T-cell (primary cell): ENCODE results near the gene KLHL30. TPM values are rescaled to one million over a fixed set of nuclear protein-coding genes. Genes with fewer than 3 reads are reported as not detected.

Source experiments
- ATAC-seq, 4 experiments: fragments of 200-7000 bp in 3 of 4; fragments of 150-1000 bp in 1 of 4; cut with Tn5 transposase; replicated peaks in 1 of 4; 1 replicate in 3 of 4; 2 replicates in 1 of 4; pipeline ENCODE4 v1.10.0; 2021; ENCODE audit warnings: moderate library complexity in 3 of 4, mild to moderate bottlenecking in 2 of 4, moderate number of reproducible peaks in 1 of 4
- CTCF ChIA-PET, 2 donors: fragments of 300-600 bp; sonication (Branson Sonifier 250); formaldehyde crosslinking; loops; one replicate each; lab custom pipeline; 2022; ENCODE audit warnings: antibody characterized with exemption in 2 of 2; lab: Charles Lee
- POLR2A ChIA-PET, 2 donors: fragments of 300-600 bp; sonication (Branson Sonifier 250); formaldehyde crosslinking; loops; one replicate each; lab custom pipeline; 2022; ENCODE audit warnings: antibody characterized with exemption in 2 of 2; lab: Charles Lee
- DNase-seq, 35 experiments: peaks; one replicate each; pipeline versions ENCODE4 v3.0.0 to v3.0.0-alpha.2; 2013 to 2023
- H3K27ac ChIP-seq: one replicate; pipeline ENCODE4 v1.5.1; 2013; ENCODE audit warnings: low read length
- H3K27me3 ChIP-seq, 2 experiments: replicated peaks in 1 of 2; 1 replicate in 1 of 2; 2 replicates in 1 of 2; pipeline versions ENCODE4 v1.6.1 to v1.7.0; 2013; ENCODE audit warnings: low read length in 1 of 2, mixed read lengths in 1 of 2; ENCODE audit not compliant: control insufficient read depth in 2 of 2, insufficient read depth in 2 of 2; ENCODE audit errors: extremely low read depth in 1 of 2
- H3K36me3 ChIP-seq, 2 donors: 1 replicate in 1 of 2; 2 replicates in 1 of 2; pipeline versions ENCODE4 v1.6.1 to v1.7.0; 2013; ENCODE audit warnings: low read length in 1 of 2; ENCODE audit not compliant: control insufficient read depth in 2 of 2, insufficient read depth in 1 of 2; ENCODE audit errors: extremely low read depth in 1 of 2
- H3K4me1 ChIP-seq, 2 experiments: 1 replicate in 1 of 2; 2 replicates in 1 of 2; pipeline versions ENCODE4 v1.6.1 to v1.7.0; 2013; ENCODE audit warnings: low read length in 2 of 2, mixed read lengths in 1 of 2; ENCODE audit not compliant: insufficient read depth in 2 of 2, control insufficient read depth in 1 of 2; ENCODE audit errors: extremely low read depth in 1 of 2
- H3K4me3 ChIP-seq, 2 donors: 1 replicate in 1 of 2; 2 replicates in 1 of 2; pipeline versions ENCODE4 v1.5.1 to v1.7.0; 2013; ENCODE audit warnings: mild to moderate bottlenecking in 2 of 2, low read length in 1 of 2, moderate library complexity in 1 of 2; ENCODE audit not compliant: control insufficient read depth in 1 of 2; ENCODE audit errors: extremely low read depth in 1 of 2
- H3K9me3 ChIP-seq: 2 replicates; pipeline ENCODE4 v1.7.0; 2013
- H3K27ac Mint-ChIP-seq, 2 donors: one replicate each; pipeline ENCODE4 v1.8.0; 2020 to 2021; ENCODE audit warnings: mild to moderate bottlenecking in 2 of 2, mixed read lengths in 2 of 2
- H3K27me3 Mint-ChIP-seq, 2 donors: one replicate each; pipeline ENCODE4 v1.8.0; 2021 to 2022; ENCODE audit warnings: mixed read lengths in 2 of 2
- H3K36me3 Mint-ChIP-seq: one replicate; pipeline ENCODE4 v1.8.0; 2021; ENCODE audit warnings: mixed read lengths
- H3K4me1 Mint-ChIP-seq, 3 donors: one replicate each; pipeline ENCODE4 v1.8.0; 2020 to 2022; ENCODE audit warnings: mixed read lengths in 3 of 3, mild to moderate bottlenecking in 1 of 3
- H3K4me3 Mint-ChIP-seq, 3 donors: one replicate each; pipeline ENCODE4 v1.8.0; 2020 to 2022; ENCODE audit warnings: mild to moderate bottlenecking in 3 of 3, mixed read lengths in 3 of 3, moderate library complexity in 3 of 3
- H3K9me3 Mint-ChIP-seq, 3 donors: one replicate each; pipeline ENCODE4 v1.8.0; 2020 to 2022; ENCODE audit warnings: mixed read lengths in 3 of 3
- WGBS: methylation state at CpG from one replicate; pipeline ENCODE4 v1.1.5; 2013; ENCODE audit warnings: missing lambda C conversion rate; ENCODE audit not compliant: insufficient coverage; 5-methylcytosine and 5-hydroxymethylcytosine counted together
- total RNA-seq, 35 experiments: library from RNA in 6 of 35; stranded (reverse) in 6 of 35; fragments of 120-200 nt in 1 of 35; gene quantifications; one replicate each; pipeline versions ENCODE4 v1.2.1 to v1.2.4 and lab custom pipeline; 2013 to 2026

The KLHL30 gene
- total RNA-seq, 5 donors from 2014 or later (not counting 1 experiment from before 2014, with no cell fraction given) = not detected

- Mint-ChIP-seq H3K27me3 (no peaks in the 10 kb centered on the region), H3K4me3 (no peak overlapping the region), H3K27ac (no peak overlapping the region), H3K9me3 (no peaks in the 10 kb centered on the region), H3K4me1 (peaks cover 6 to 9% (median 8%) of the 10 kb centered on the region in 3 donors), H3K36me3 (no peaks in the 10 kb centered on the region)
- WGBS = 92% methylated on average over 24 of the region's 30 CpGs
- Histone ChIP-seq H3K4me3 (no peak overlapping the region), H3K4me1 (peaks cover 0 to 14% of the 10 kb centered on the region in 2 experiments), H3K36me3 (no peaks in the 10 kb centered on the region), H3K9me3 (no peaks in the 10 kb centered on the region), H3K27me3 (peaks cover 0 to 2% of the 10 kb centered on the region in 2 experiments), H3K27ac (no peak overlapping the region)
- ChIA-PET CTCF (interaction anchor here in 1 of 2 donors (0.6 kb wide), 1 partner anchor 216 kb away, joined by 3 read pairs; no protein-coding TSS in a partner anchor), POLR2A (no interaction called here)
- ATAC-seq = no peak
- no peak for DNase-seq
These were observed 4.1 kb downstream of the KLHL30 start for GRCh38 chr2:238142382-238143205.

- no peak overlapping the region for H3K27ac ChIP-seq
- no peak for ATAC-seq
- CTCF ChIA-PET = no interaction called here
- peaks cover 0 to 14% of the 10 kb centered on the region in 2 experiments for H3K4me1 ChIP-seq
- peaks cover 0 to 2% of the 10 kb centered on the region in 2 experiments for H3K27me3 ChIP-seq
- no peaks in the 10 kb centered on the region for H3K27me3 Mint-ChIP-seq
- 50% methylated on average over 17 of the region's 20 CpGs for WGBS
- DNase-seq = no peak
- H3K36me3 Mint-ChIP-seq = no peaks in the 10 kb centered on the region
- no peak overlapping the region for H3K4me3 ChIP-seq
- POLR2A ChIA-PET = no interaction called here
- no peak overlapping the region for H3K27ac Mint-ChIP-seq
- H3K4me3 Mint-ChIP-seq = no peak overlapping the region
- H3K4me1 Mint-ChIP-seq = peaks cover 6 to 9% (median 8%) of the 10 kb centered on the region in 3 donors
- H3K9me3 Mint-ChIP-seq = no peaks in the 10 kb centered on the region
- H3K9me3 ChIP-seq = no peaks in the 10 kb centered on the region
- no peaks in the 10 kb centered on the region for H3K36me3 ChIP-seq
These were observed 4.9 kb downstream of the KLHL30 start for GRCh38 chr2:238143239-238143951.

GRCh38 chr2:238144262-238144661, 5.8 kb downstream of the KLHL30 start:
- Histone ChIP-seq H3K36me3 (no peaks in the 10 kb centered on the region), H3K4me3 (no peak overlapping the region), H3K4me1 (peaks cover 0 to 12% of the 10 kb centered on the region in 2 experiments), H3K27me3 (no peaks in the 10 kb centered on the region), H3K9me3 (no peaks in the 10 kb centered on the region), H3K27ac (no peak overlapping the region)
- ChIA-PET POLR2A (no interaction called here), CTCF (no interaction called here)
- no peak for ATAC-seq
- WGBS = 84% methylated on average over 2 of the region's 5 CpGs
- Mint-ChIP-seq H3K27ac (no peak overlapping the region), H3K36me3 (no peaks in the 10 kb centered on the region), H3K9me3 (no peaks in the 10 kb centered on the region), H3K4me3 (no peak overlapping the region), H3K4me1 (peaks cover 6 to 9% (median 8%) of the 10 kb centered on the region in 3 donors), H3K27me3 (no peaks in the 10 kb centered on the region)
- no peak for DNase-seq

GRCh38 chr2:238145046-238145445, 6.6 kb downstream of the KLHL30 start:
- no peaks in the 10 kb centered on the region for H3K27me3 ChIP-seq
- H3K27me3 Mint-ChIP-seq = no peaks in the 10 kb centered on the region
- no peak overlapping the region for H3K27ac ChIP-seq
- ATAC-seq (no peak), DNase-seq (no peak)
- POLR2A ChIA-PET = no interaction called here
- H3K9me3 Mint-ChIP-seq = no peaks in the 10 kb centered on the region
- no peak overlapping the region for H3K4me3 Mint-ChIP-seq
- 83% methylated on average over 9 of the region's 12 CpGs for WGBS
- H3K36me3 ChIP-seq = no peaks in the 10 kb centered on the region
- H3K4me1 Mint-ChIP-seq = peaks cover 6 to 9% (median 8%) of the 10 kb centered on the region in 3 donors
- H3K4me1 ChIP-seq = peaks cover 0 to 9% of the 10 kb centered on the region in 2 experiments
- H3K27ac Mint-ChIP-seq = no peak overlapping the region
- no peaks in the 10 kb centered on the region for H3K9me3 ChIP-seq
- CTCF ChIA-PET = no interaction called here
- no peak overlapping the region for H3K4me3 ChIP-seq
- no peaks in the 10 kb centered on the region for H3K36me3 Mint-ChIP-seq

- Mint-ChIP-seq H3K4me3 (no peak overlapping the region), H3K27me3 (no peaks in the 10 kb centered on the region), H3K27ac (no peak overlapping the region), H3K4me1 (peaks cover 6 to 9% (median 8%) of the 10 kb centered on the region in 3 donors), H3K36me3 (no peaks in the 10 kb centered on the region), H3K9me3 (no peaks in the 10 kb centered on the region)
- ChIA-PET CTCF (no interaction called here), POLR2A (no interaction called here)
- Histone ChIP-seq H3K4me3 (no peak overlapping the region), H3K27me3 (no peaks in the 10 kb centered on the region), H3K27ac (no peak overlapping the region), H3K36me3 (no peaks in the 10 kb centered on the region), H3K9me3 (no peaks in the 10 kb centered on the region), H3K4me1 (peaks cover 0 to 9% of the 10 kb centered on the region in 2 experiments)
- WGBS = 88% methylated on average over 7 of the region's 12 CpGs
- no peak for ATAC-seq
- DNase-seq = no peak
These were observed 7.4 kb downstream of the KLHL30 start for GRCh38 chr2:238145851-238146250.

- Mint-ChIP-seq H3K36me3 (no peaks in the 10 kb centered on the region), H3K27ac (peak overlapping the region in 1 of 2 donors; percentile 28), H3K4me3 (no peak overlapping the region), H3K4me1 (peaks cover under 1 to 2% (median under 1%) of the 10 kb centered on the region in 3 donors), H3K27me3 (no peaks in the 10 kb centered on the region), H3K9me3 (no peaks in the 10 kb centered on the region)
- no peaks in the 10 kb centered on the region for H3K9me3 ChIP-seq
- 92% methylated on average over 4 of the region's 13 CpGs for WGBS
- ChIA-PET CTCF (no interaction called here), POLR2A (no interaction called here)
- H3K27ac ChIP-seq = no peak overlapping the region
- H3K4me1 ChIP-seq = peaks cover 0 to under 1% of the 10 kb centered on the region in 2 experiments
- no peak overlapping the region for H3K4me3 ChIP-seq
- H3K36me3 ChIP-seq = no peaks in the 10 kb centered on the region
- no peaks in the 10 kb centered on the region for H3K27me3 ChIP-seq
- ATAC-seq (no peak), DNase-seq (no peak)
These were observed 8.5 kb downstream of the KLHL30 start for GRCh38 chr2:238146884-238147544.
